Effector memory CD8-positive, alpha-beta T cell (primary cell): ENCODE measurements around the gene C5orf58.

Experiments
- ATAC-seq: fragments of 150-1000 bp; cut with Tn5 transposase; replicated peaks from 2 replicates; pipeline ENCODE4 v1.10.0; 2021; ENCODE audit warnings: mild to moderate bottlenecking, moderate library complexity
- DNase-seq, 3 experiments: peaks; one replicate each; pipeline ENCODE4 v3.0.0; 2021
- H3K27ac Mint-ChIP-seq, 2 donors: one replicate each; pipeline ENCODE4 v1.8.0; 2022; ENCODE audit warnings: mild to moderate bottlenecking in 2 of 2, mixed read lengths in 2 of 2, moderate library complexity in 2 of 2
- H3K27me3 Mint-ChIP-seq, 2 donors: one replicate each; pipeline ENCODE4 v1.8.0; 2022; ENCODE audit warnings: mixed read lengths in 2 of 2
- H3K36me3 Mint-ChIP-seq: one replicate; pipeline ENCODE4 v1.8.0; 2022; ENCODE audit warnings: mild to moderate bottlenecking, moderate library complexity, mixed read lengths; ENCODE audit not compliant: insufficient read depth
- H3K4me1 Mint-ChIP-seq, 2 donors: one replicate each; pipeline ENCODE4 v1.8.0; 2022; ENCODE audit warnings: low read depth in 2 of 2, mixed read lengths in 2 of 2
- H3K4me3 Mint-ChIP-seq, 2 donors: one replicate each; pipeline ENCODE4 v1.8.0; 2022; ENCODE audit warnings: mild to moderate bottlenecking in 2 of 2, mixed read lengths in 2 of 2, moderate library complexity in 2 of 2
- H3K9me3 Mint-ChIP-seq, 2 donors: one replicate each; pipeline ENCODE4 v1.8.0; 2022; ENCODE audit warnings: mixed read lengths in 2 of 2
- total RNA-seq, 9 experiments: gene quantifications; one replicate each; lab custom pipeline; 2026; lab: John Stamatoyannopoulos, UW

The C5orf58 gene
- 0 to 0.13 (median 0) reads per million in 9 experiments for total RNA-seq

DNA sequence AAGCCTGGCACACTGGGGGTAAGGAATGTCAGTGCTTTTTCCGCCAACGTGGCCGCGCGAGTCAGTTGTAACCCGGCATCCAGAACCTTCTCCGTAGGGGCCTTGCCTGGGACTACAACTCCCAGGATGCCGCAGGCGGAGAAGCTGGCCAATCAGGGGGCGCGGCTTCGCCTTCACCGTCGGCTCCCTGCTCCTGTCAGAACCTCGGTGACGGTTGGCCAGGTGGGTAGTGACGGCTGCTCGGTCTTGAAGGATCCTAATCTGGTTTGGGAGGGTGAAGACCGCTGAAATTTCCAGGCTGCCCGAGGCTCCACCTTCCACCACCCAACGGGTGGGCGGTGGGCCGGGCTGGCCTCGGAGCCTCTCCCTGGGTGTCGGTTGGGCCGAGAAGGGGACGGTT is at the start of gene C5orf58:
C5orf58 (plus strand) TSS at position 200 of the 400 bp plus-strand sequence. CDS start 1,992 bp downstream, outside the sequence.
- H3K9me3 Mint-ChIP-seq: no peaks in the 10 kb centered on the region
- peaks cover 0 to 2% of the 10 kb centered on the region in 2 donors for H3K4me1 Mint-ChIP-seq
- DNase-seq (no peak), ATAC-seq (no peak)
- no peaks in the 10 kb centered on the region for H3K27me3 Mint-ChIP-seq
- no peak within 1 kb of the TSS for H3K27ac Mint-ChIP-seq
- H3K36me3 Mint-ChIP-seq: no peaks in the 10 kb centered on the region
- no peak within 1 kb of the TSS for H3K4me3 Mint-ChIP-seq

DNA sequence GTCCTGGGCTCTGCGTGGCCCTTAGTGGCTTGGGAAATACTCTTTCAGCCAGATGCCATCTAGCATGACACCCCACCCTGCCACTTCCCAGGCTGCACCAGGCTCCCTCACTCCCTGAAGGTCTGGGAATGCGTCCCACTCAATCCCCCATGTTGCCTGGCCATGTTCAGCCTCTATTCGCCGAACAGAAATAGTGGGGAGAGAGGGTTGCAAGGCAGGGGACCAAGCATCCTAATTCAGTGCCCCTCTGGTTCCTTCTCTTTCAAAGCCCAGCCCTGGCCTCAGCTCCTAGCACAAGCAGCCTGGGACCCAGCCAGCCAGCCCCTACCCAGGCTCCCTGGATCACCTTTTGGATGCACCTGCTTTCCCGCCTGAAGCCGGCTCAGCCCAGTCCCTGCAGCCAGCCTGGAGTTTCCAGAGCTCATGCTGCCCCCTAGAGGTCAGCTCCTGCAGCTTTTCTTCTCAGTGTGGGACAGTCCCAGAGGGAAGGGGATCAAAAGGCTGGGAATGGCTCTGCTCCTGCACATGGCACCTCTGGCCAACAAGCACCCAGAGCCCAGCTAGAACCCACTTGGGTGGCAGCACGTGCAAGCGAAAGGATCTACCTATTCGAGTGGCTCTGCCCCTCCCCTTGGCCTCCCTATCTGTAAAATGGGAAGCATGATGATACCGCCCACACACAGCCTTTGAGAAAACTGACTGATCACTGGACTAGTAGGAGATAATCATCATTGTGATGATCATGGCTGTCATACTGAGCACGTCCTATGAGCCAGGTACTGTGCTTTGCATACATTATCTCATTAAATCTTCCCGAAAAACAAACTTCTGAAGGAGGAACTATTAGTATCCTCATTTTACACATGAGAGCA is 48.7 kb upstream of the C5orf58 start:
- H3K27ac Mint-ChIP-seq: no peak overlapping the region
- DNase-seq (peak in 2 of 3 experiments; percentile 2 to 18), ATAC-seq (no peak)
- H3K36me3 Mint-ChIP-seq: no peaks in the 10 kb centered on the region
- H3K4me3 Mint-ChIP-seq: no peak overlapping the region
- H3K4me1 Mint-ChIP-seq: peaks cover 0 to 2% of the 10 kb centered on the region in 2 donors
- no peaks in the 10 kb centered on the region for H3K9me3 Mint-ChIP-seq
- H3K27me3 Mint-ChIP-seq: peaks cover 27 to 54% of the 10 kb centered on the region in 2 donors

- DNase-seq: no peak
These were observed 48.0 kb upstream of the C5orf58 start for GRCh38 chr5:170184737-170185136.

GRCh38 chr5:170186156-170186555 is 46.6 kb upstream of the C5orf58 start:
- Mint-ChIP-seq H3K27me3 (peaks cover 26 to 47% of the 10 kb centered on the region in 2 donors), H3K4me3 (no peak overlapping the region), H3K9me3 (no peaks in the 10 kb centered on the region), H3K27ac (no peak overlapping the region), H3K4me1 (peaks cover 0 to 2% of the 10 kb centered on the region in 2 donors), H3K36me3 (no peaks in the 10 kb centered on the region)
- ATAC-seq (no peak), DNase-seq (no peak)

More at GRCh38 chr5:170184737-170185136, 48.0 kb upstream of the C5orf58 start:
- no peak for ATAC-seq
- Mint-ChIP-seq H3K36me3 (no peaks in the 10 kb centered on the region), H3K4me3 (no peak overlapping the region), H3K9me3 (no peaks in the 10 kb centered on the region), H3K27ac (no peak overlapping the region), H3K4me1 (peaks cover 0 to 2% of the 10 kb centered on the region in 2 donors), H3K27me3 (peaks cover 27 to 54% of the 10 kb centered on the region in 2 donors)

- no peak overlapping the region for H3K4me3 Mint-ChIP-seq
- no peaks in the 10 kb centered on the region for H3K9me3 Mint-ChIP-seq
- H3K4me1 Mint-ChIP-seq: peaks cover 0 to 2% of the 10 kb centered on the region in 2 donors
- no peak for ATAC-seq
- no peak for DNase-seq
- H3K27ac Mint-ChIP-seq: no peak overlapping the region
- no peaks in the 10 kb centered on the region for H3K36me3 Mint-ChIP-seq
- peaks cover 19 to 40% of the 10 kb centered on the region in 2 donors for H3K27me3 Mint-ChIP-seq
These were observed 45.9 kb upstream of the C5orf58 start for GRCh38 chr5:170186856-170187255.

- Mint-ChIP-seq H3K9me3 (no peaks in the 10 kb centered on the region), H3K4me1 (no peaks in the 10 kb centered on the region), H3K4me3 (no peak overlapping the region), H3K36me3 (no peaks in the 10 kb centered on the region), H3K27ac (no peak overlapping the region), H3K27me3 (peaks cover 2 to 7% of the 10 kb centered on the region in 2 donors)
- no peak for DNase-seq
- no peak for ATAC-seq
These were observed 42.2 kb upstream of the C5orf58 start for GRCh38 chr5:170190436-170191134.

DNA sequence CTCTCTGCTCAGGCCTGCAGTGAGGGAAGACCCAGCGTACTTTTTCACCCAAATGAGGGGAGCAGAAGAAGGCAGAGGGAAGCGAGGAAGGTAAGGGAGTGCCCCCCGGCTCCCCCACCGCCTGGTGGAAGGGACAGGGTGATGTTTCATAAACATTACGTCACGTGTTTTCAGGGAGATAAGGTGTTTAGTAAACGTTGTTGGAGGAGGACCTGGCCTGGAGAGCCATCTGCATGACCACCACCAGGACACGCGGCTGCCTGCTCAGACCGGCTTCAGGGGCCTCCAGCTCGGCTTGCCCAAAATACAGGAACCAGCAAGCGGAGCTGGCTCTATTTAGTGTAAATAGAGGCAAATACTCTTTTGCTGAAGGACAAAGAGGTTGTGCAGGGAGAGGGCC is 40.0 kb upstream of the C5orf58 start:
- DNase-seq (no peak), ATAC-seq (no peak)
- H3K27me3 Mint-ChIP-seq: peaks cover 5 to 15% of the 10 kb centered on the region in 2 donors

GRCh38 chr5:170195961-170196360 is 36.8 kb upstream of the C5orf58 start:
- no peak for ATAC-seq
- Mint-ChIP-seq H3K27me3 (peaks cover 17 to 33% of the 10 kb centered on the region in 2 donors), H3K27ac (no peak overlapping the region), H3K4me3 (no peak overlapping the region), H3K9me3 (no peaks in the 10 kb centered on the region), H3K36me3 (no peaks in the 10 kb centered on the region), H3K4me1 (no peaks in the 10 kb centered on the region)
- no peak for DNase-seq

More for the DNA sequence above, 40.0 kb upstream of the C5orf58 start:
- Mint-ChIP-seq H3K9me3 (no peaks in the 10 kb centered on the region), H3K36me3 (no peaks in the 10 kb centered on the region), H3K4me1 (no peaks in the 10 kb centered on the region), H3K4me3 (no peak overlapping the region), H3K27ac (no peak overlapping the region)

DNA sequence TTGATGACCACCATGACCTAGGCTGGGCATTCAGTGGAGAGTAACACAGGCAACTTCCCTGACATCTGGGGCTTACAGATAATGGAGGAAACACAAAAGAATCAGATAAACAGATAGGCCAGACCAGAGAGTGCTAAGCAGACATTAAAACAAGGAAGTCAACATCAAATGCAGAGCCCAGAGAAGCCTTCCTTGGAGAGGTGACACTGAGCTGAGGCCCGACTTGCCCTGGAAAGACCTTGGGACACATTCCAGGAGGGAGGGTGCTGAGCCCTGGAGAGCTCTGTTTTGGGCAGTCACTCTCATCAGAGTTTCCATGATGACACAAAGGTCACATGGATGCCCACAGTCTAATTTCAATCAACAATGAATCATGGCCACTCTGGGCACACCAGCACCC is 31.9 kb upstream of the C5orf58 start:
- DNase-seq (no peak), ATAC-seq (no peak)
- no peaks in the 10 kb centered on the region for H3K9me3 Mint-ChIP-seq
- H3K36me3 Mint-ChIP-seq: no peaks in the 10 kb centered on the region
- H3K27me3 Mint-ChIP-seq: peaks cover 48 to 61% of the 10 kb centered on the region in 2 donors
- H3K4me3 Mint-ChIP-seq: no peak overlapping the region
- no peak overlapping the region for H3K27ac Mint-ChIP-seq
- H3K4me1 Mint-ChIP-seq: no peaks in the 10 kb centered on the region

GRCh38 chr5:170201311-170201710 is 31.5 kb upstream of the C5orf58 start:
- H3K9me3 Mint-ChIP-seq: no peaks in the 10 kb centered on the region
- no peak for DNase-seq
- H3K36me3 Mint-ChIP-seq: no peaks in the 10 kb centered on the region
- H3K4me1 Mint-ChIP-seq: no peaks in the 10 kb centered on the region
- no peak overlapping the region for H3K4me3 Mint-ChIP-seq
- no peak overlapping the region for H3K27ac Mint-ChIP-seq
- ATAC-seq: no peak
- H3K27me3 Mint-ChIP-seq: peaks cover 50 to 61% of the 10 kb centered on the region in 2 donors

- Mint-ChIP-seq H3K27me3 (peaks cover 58 to 63% of the 10 kb centered on the region in 2 donors), H3K4me1 (no peaks in the 10 kb centered on the region), H3K4me3 (no peak overlapping the region), H3K9me3 (no peaks in the 10 kb centered on the region), H3K36me3 (no peaks in the 10 kb centered on the region), H3K27ac (no peak overlapping the region)
- ATAC-seq: no peak
- DNase-seq: no peak
These were observed 30.7 kb upstream of the C5orf58 start for GRCh38 chr5:170202117-170202516.

GRCh38 chr5:170204202-170204601 is 28.6 kb upstream of the C5orf58 start:
- no peak for DNase-seq
- H3K4me3 Mint-ChIP-seq: no peak overlapping the region
- no peak for ATAC-seq
- no peaks in the 10 kb centered on the region for H3K36me3 Mint-ChIP-seq
- H3K9me3 Mint-ChIP-seq: no peaks in the 10 kb centered on the region
- peaks cover 65 to 71% of the 10 kb centered on the region in 2 donors for H3K27me3 Mint-ChIP-seq
- H3K27ac Mint-ChIP-seq: no peak overlapping the region
- no peaks in the 10 kb centered on the region for H3K4me1 Mint-ChIP-seq

DNA sequence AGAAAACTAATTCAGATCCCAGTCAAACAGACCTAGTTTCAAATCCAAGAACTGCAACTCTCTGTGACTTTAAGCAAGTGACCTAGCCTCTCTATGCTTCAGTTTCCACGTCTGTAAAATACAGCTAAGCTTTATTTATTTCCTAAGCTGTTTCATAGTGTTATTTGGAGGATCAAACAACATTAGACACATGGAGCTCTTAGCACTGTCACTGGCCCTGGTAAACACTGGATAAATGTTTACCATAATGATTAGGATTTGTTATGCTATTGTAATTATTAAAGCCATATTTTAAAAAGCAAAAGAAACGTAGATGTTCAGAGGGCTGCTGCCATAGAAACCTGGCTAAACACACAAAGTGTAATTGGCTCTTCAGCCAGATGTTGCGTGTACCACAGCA is 26.6 kb upstream of the C5orf58 start:
- Mint-ChIP-seq H3K9me3 (no peaks in the 10 kb centered on the region), H3K27me3 (peaks cover 69 to 70% of the 10 kb centered on the region in 2 donors), H3K4me1 (no peaks in the 10 kb centered on the region), H3K36me3 (no peaks in the 10 kb centered on the region), H3K27ac (no peak overlapping the region), H3K4me3 (no peak overlapping the region)
- no peak for ATAC-seq
- DNase-seq: no peak
